ENCODE results near the gene GDE1.

GRCh38 chr16:19527161-19527560, 5.3 kb upstream of the GDE1 start:
- no peak for TF ChIP-seq CTCF (IDR thresholded peaks at IDR 0.05; ENCODE audit: borderline replicate concordance, extremely low read depth, low read length, poor library complexity, severe bottlenecking)
- TF ChIP-seq EZH2 (IDR thresholded peaks at IDR 0.05; ENCODE audit: borderline replicate concordance, low read depth, low read length, severe bottlenecking): no peak

Data from DND-41 (cell line).